ENCODE results near the gene DENND1C. TPM values are rescaled to one million over a fixed set of nuclear protein-coding genes. Genes with fewer than 3 reads are reported as not detected.

The DENND1C gene
- total RNA-seq, 6 experiments from 2014 or later = 0.90 to 2.7 (median 1.8) TPM

DNA sequence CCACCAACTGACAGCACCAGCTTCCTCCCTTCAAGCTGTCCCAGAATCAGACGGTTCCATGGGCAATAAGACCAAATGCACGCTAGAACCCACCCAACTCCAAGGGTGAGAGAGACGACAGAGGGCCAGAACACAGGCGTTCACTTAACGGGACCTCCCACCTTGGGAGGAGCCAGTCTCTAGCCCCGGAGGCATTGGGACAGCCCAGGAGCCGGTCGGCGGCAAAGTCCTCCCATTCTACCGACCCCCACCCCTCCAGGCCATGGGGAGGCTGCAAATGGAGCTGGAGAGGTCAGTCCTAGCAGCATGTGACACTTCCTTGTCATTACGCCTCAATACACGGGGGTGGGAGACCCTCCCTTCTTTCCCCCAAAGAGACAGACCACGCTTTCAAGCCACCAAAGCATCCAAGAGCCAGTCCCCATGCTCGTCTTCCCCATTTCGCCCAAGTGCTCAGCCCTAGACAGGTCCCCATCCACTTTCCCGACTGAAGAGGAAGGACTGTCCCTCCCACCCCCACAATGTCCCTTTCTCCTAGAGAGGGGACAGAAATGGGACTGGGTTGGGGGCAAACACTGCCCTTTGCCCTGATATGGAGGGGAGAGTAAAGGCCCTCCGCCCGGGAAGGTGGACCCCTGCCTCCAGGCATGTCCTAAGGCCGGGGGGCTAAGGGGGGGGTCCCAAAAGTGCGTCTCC, 57.9 kb downstream of the DENND1C start:
- Histone ChIP-seq H3K36me3 (peaks cover 0 to 24% (median 9%) of the 10 kb centered on the region in 4 donors), H3K27ac (peak overlapping the region; percentile 40 to 57 (median 47)), H3K4me1 (peaks cover 0 to 18% (median 2%) of the 10 kb centered on the region in 4 donors), H3K9me3 (no peaks in the 10 kb centered on the region), H3K4me3 (peak overlapping the region; percentile 64 to 92 (median 75)), H3K27me3 (no peaks in the 10 kb centered on the region)
- DNase-seq (no peak), ATAC-seq (no peak)
- no peak for TF ChIP-seq POLR2A (IDR thresholded peaks at IDR 0.05)
- TF ChIP-seq, protein P1, sequence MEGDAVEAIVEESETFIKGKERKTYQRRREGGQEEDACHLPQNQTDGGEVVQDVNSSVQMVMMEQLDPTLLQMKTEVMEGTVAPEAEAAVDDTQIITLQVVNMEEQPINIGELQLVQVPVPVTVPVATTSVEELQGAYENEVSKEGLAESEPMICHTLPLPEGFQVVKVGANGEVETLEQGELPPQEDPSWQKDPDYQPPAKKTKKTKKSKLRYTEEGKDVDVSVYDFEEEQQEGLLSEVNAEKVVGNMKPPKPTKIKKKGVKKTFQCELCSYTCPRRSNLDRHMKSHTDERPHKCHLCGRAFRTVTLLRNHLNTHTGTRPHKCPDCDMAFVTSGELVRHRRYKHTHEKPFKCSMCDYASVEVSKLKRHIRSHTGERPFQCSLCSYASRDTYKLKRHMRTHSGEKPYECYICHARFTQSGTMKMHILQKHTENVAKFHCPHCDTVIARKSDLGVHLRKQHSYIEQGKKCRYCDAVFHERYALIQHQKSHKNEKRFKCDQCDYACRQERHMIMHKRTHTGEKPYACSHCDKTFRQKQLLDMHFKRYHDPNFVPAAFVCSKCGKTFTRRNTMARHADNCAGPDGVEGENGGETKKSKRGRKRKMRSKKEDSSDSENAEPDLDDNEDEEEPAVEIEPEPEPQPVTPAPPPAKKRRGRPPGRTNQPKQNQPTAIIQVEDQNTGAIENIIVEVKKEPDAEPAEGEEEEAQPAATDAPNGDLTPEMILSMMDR (IDR thresholded peaks at IDR 0.05) = no peak
- WGBS (ENCODE audit: insufficient coverage, low coverage, low lambda C conversion rate, missing lambda C conversion rate) = 1% methylated on average over 14 of the region's 20 CpGs
- intact Hi-C loops (cut with DNase I) = no loop called here

DNA sequence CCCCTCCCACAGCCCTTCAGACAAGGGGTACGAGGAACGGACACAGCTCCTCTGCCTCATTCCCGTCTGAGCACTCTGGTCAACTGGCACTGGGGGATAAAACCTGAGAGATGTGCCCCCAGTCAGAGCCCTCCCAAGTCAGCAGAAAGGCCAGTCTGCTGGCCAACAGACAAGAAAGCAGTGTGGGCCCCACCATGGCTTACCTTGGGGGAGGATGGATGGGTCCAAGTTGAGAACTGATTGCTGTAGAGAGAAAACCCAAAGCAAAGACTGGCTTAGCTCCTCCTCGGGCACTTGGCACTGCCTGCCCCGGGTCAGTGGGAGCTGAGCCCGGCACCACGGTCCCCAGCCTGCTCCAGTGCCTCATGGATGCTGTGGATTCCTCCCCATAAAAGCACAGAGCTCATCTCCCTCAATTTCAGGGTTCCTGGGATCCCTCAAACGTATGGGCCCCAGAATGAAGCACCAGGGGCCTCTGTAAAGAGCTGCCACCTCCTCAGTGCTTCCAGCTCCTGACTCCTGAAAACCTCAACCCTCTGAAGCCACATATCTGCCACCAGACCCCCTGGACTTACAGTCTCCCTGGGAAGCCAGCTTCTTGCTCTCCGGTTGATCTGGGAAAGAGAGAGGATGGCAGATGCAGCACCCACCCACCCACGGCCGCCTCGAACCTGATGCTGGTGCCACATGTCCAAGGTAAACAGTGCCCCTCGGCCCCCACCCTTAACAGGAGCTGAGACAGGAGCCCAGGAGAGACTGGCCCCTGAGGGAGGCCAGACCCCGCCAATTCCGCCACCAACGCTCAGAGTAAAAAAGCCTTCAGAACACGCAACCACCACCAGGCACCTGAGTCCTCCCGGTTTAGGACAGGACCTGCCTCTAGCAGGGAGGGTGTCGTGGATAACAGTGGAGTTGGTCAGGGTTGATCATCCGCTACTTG, 60.2 kb downstream of the DENND1C start:
- no peak for DNase-seq
- ATAC-seq = no peak
- no peaks in the 10 kb centered on the region for H3K27me3 ChIP-seq
- no peak for TF ChIP-seq POLR2A (IDR thresholded peaks at IDR 0.05)
- TF ChIP-seq, protein P1 (IDR thresholded peaks at IDR 0.05) = no peak
- no peak overlapping the region for H3K27ac ChIP-seq
- peaks cover 0 to 18% (median 2%) of the 10 kb centered on the region in 4 donors for H3K4me1 ChIP-seq
- intact Hi-C loops (cut with DNase I) = no loop called here
- H3K4me3 ChIP-seq = no peak overlapping the region
- no peaks in the 10 kb centered on the region for H3K9me3 ChIP-seq
- WGBS (ENCODE audit: insufficient coverage, low coverage, low lambda C conversion rate, missing lambda C conversion rate) = 61% methylated on average over 2 of the region's 20 CpGs
- H3K36me3 ChIP-seq = peaks cover 9 to 47% (median 25%) of the 10 kb centered on the region in 4 donors

DNA sequence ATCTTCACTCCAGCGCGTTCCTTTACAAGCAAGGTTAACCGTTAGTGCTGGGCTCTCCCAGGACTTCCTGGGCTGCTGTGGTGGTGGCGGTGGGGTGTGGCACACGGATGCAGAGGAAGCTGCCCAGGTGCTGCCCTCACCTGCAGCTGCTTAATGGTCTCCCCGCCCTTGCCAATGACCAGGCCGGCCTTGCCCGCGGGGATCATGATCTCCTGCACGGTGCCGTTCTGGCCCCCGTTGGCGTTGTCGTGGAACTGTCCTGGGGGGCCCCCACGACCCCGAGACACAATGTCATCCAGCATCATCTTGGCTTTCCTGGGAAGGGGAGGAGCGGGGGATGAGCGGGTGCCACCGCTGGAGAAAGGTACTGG, 63.0 kb downstream of the DENND1C start:
- TF ChIP-seq, protein P1 (IDR thresholded peaks at IDR 0.05) = no peak
- no peak for TF ChIP-seq POLR2A (IDR thresholded peaks at IDR 0.05)
- H3K9me3 ChIP-seq = no peaks in the 10 kb centered on the region
- ATAC-seq = no peak
- peaks cover 9 to 71% (median 37%) of the 10 kb centered on the region in 4 donors for H3K36me3 ChIP-seq
- no peaks in the 10 kb centered on the region for H3K27me3 ChIP-seq
- H3K27ac ChIP-seq = no peak overlapping the region
- peaks cover 0 to 11% (median 0%) of the 10 kb centered on the region in 4 donors for H3K4me1 ChIP-seq
- DNase-seq = no peak
- intact Hi-C loops (cut with DNase I) = no loop called here
- no peak overlapping the region for H3K4me3 ChIP-seq
- 93% methylated on average over 3 of the region's 19 CpGs for WGBS (ENCODE audit: insufficient coverage, low coverage, low lambda C conversion rate, missing lambda C conversion rate)

DNA sequence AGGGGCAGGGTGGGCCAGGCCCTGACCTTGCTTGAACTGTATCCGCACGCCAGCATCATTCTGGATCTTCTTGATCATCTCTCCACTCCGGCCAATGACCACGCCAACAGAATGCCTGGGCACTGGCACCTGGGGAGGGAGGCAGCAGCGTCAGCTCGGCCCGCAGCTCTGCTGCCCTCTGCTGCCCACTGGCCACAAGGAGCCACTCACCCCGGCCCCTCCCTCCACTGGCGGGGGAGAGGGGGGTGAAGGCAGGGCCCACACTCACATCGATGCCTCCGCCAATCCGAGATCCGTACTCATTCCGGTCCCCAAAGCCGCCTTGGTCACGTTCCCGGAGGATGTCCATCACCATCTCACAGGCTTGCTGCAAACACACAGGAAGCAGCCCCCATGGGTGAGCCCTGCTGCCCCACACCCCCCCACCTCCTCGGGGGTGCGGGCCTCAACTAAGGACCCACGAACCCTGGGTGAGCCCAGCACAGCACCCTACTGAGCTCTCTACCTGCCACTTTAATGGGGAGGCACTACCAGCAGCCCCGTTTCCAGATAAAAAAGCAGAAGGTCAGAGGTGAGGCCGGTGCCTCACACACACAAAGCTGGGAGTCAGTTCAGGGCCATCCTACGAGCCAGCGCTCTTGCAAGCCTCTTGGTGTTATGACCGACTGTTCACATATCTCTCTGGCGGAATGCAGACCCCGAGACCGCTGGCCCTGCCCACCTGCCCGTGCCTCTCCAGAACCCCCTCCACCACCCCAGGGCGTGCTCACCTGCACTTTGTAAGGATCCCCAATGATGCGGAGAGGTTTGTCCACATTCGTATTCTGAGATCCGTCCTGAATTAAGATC, 63.6 kb downstream of the DENND1C start:
- Histone ChIP-seq H3K4me1 (peaks cover 0 to 6% (median 0%) of the 10 kb centered on the region in 4 donors), H3K9me3 (no peaks in the 10 kb centered on the region), H3K36me3 (peaks cover 9 to 71% (median 37%) of the 10 kb centered on the region in 4 donors), H3K27ac (no peak overlapping the region), H3K27me3 (no peaks in the 10 kb centered on the region), H3K4me3 (no peak overlapping the region)
- peak; percentile 34 to 66 (median 54) for ATAC-seq
- WGBS (ENCODE audit: insufficient coverage, low coverage, low lambda C conversion rate, missing lambda C conversion rate) = 80% methylated on average over 7 of the region's 33 CpGs
- intact Hi-C loops (cut with DNase I) = no loop called here
- TF ChIP-seq, protein P1 (IDR thresholded peaks at IDR 0.05) = peak; percentile 14 to 43 (median 32)
- TF ChIP-seq POLR2A (IDR thresholded peaks at IDR 0.05) = no peak
- no peak for DNase-seq

All from right lobe of liver (tissue), 6 donors.